K562 (cell line): ENCODE results near the gene PANK2. TPM values are rescaled to one million over a fixed set of nuclear protein-coding genes. Genes with fewer than 3 reads are reported as not detected.

Experiments
- FUS ChIP-seq: fragments of 200-400 bp; formaldehyde crosslinking; optimal IDR thresholded peaks from 2 replicates; pipeline ENCODE3; 2017; ENCODE audit warnings: low read depth, low read length
- GATA2 ChIP-seq: sonication (generic); formaldehyde crosslinking; IDR thresholded peaks from 2 replicates; pipeline ENCODE4 v1.4.0; 2020; ENCODE audit warnings: mild to moderate bottlenecking, missing genetic modification reagents
- HMGN3 ChIP-seq: IDR thresholded peaks from 2 replicates; pipeline ENCODE4 v1.6.1; 2011; ENCODE audit warnings: borderline replicate concordance, low read depth, mild to moderate bottlenecking, mixed read lengths, low read length; ENCODE audit not compliant: insufficient read length; ENCODE audit errors: extremely low read depth
- KAT7 ChIP-seq: sonication (generic); formaldehyde crosslinking; IDR thresholded peaks from 2 replicates; pipeline ENCODE4 v1.8.0; 2022; ENCODE audit warnings: missing genetic modification reagents, mild to moderate bottlenecking, borderline replicate concordance
- MECOM ChIP-seq: fragments of 250-450 bp; sonication (Bioruptor Pico); IDR thresholded peaks from 2 replicates; pipeline ENCODE4 v1.8.0; 2022; ENCODE audit warnings: inconsistent platforms
- RBFOX2 ChIP-seq: fragments of 200-400 bp; formaldehyde crosslinking; IDR thresholded peaks from 2 replicates; pipeline ENCODE4 v1.6.1; 2017; ENCODE audit warnings: low read depth, mild to moderate bottlenecking, low read length, moderate library complexity
- RFX7 ChIP-seq: fragments of 250-450 bp; sonication (Bioruptor Pico); IDR thresholded peaks from 2 replicates; pipeline ENCODE4 v1.5.1; 2021; ENCODE audit warnings: mild to moderate bottlenecking
- SMARCA4 ChIP-seq: fragments of 450-650 bp; IDR thresholded peaks from 2 replicates; pipeline ENCODE4 v1.6.1; 2016
- SMARCE1 ChIP-seq: fragments of 450-650 bp; IDR thresholded peaks from 2 replicates; pipeline ENCODE4 v1.7.1; 2016; ENCODE audit warnings: mild to moderate bottlenecking
- ZBTB17 ChIP-seq: fragments of 450-650 bp; formaldehyde crosslinking; IDR thresholded peaks from 2 replicates; pipeline ENCODE4 v1.4.0; 2020; ENCODE audit warnings: mild to moderate bottlenecking
- ZBTB8A ChIP-seq: fragments of 450-650 bp; IDR thresholded peaks from 2 replicates; pipeline ENCODE4 v1.6.1; 2018; ENCODE audit warnings: mild to moderate bottlenecking, moderate library complexity; ENCODE audit not compliant: partially characterized antibody
- ZNF699 ChIP-seq: fragments of 250-450 bp; sonication (Bioruptor Pico); IDR thresholded peaks from 2 replicates; pipeline ENCODE4 v1.8.0; 2021; ENCODE audit warnings: mild to moderate bottlenecking, moderate library complexity; ENCODE audit not compliant: insufficient replicate concordance
- polyA plus RNA-seq, 8 experiments: library from polyadenylated mRNA; depleted of rRNA in 4 of 8; stranded (reverse) in 5 of 8; unstranded in 3 of 8; fragments of >200 nt; fragmentation: Nextera tagmentation in 2 of 8; fragmentation: Illumina TruSeq in 1 of 8; extraction: Ambion mirVana in 2 of 8; extraction: Trizol in 1 of 8; gene quantifications; 2 replicates each; pipeline versions ENCODE4 v1.2.1 to v1.2.3, GENCODE V29; 2011 to 2014; ENCODE audit warnings: inconsistent platforms in 1 of 8, missing spikeins in 1 of 8
- total RNA-seq, 7 experiments: library from RNA; depleted of rRNA in 6 of 7; stranded (reverse); fragments of >200 nt in 6 of 7; fragmentation: Illumina TruSeq in 2 of 7; extraction: Trizol in 2 of 7; gene quantifications; 2 replicates each; pipeline versions ENCODE4 v1.2.1 to v1.2.3, GENCODE V29; 2011 to 2021; ENCODE audit warnings: low replicate concordance in 1 of 7
- TF ChIP-seq, protein P1 (sequence below), 2 experiments: fragments of 450-650 bp in 1 of 2; sonication (generic) in 1 of 2; formaldehyde crosslinking in 1 of 2; IDR thresholded peaks in 1 of 2; conservative IDR thresholded peaks in 1 of 2; 2 replicates each; pipeline versions ENCODE4 v1.6.1 to v1.8.1; 2016 to 2023; ENCODE audit warnings: mild to moderate bottlenecking in 2 of 2, moderate library complexity in 2 of 2, inconsistent platforms in 1 of 2, missing genetic modification reagents in 1 of 2
- TF ChIP-seq, protein P2 (sequence below): fragments of 250-450 bp; sonication (Bioruptor Pico); IDR thresholded peaks from 2 replicates; pipeline ENCODE4 v1.5.0; 2021
- TF ChIP-seq, protein P3 (sequence below): fragments of 250-450 bp; sonication (Bioruptor Pico); IDR thresholded peaks from 2 replicates; pipeline ENCODE4 v1.8.0; 2022; ENCODE audit warnings: moderate library complexity, mild to moderate bottlenecking, inconsistent platforms
- TF ChIP-seq, protein P4 (sequence below): fragments of 450-650 bp; IDR thresholded peaks from 2 replicates; pipeline ENCODE4 v1.6.1; 2016; ENCODE audit warnings: borderline replicate concordance
- TF ChIP-seq, protein P5 (sequence below), 2 experiments: fragments of 450-650 bp; IDR thresholded peaks; 2 replicates each; pipeline ENCODE4 v1.6.1; 2016
- TF ChIP-seq, protein P6 (sequence below): fragments of 450-650 bp; IDR thresholded peaks from one replicate; pipeline ENCODE4 v1.6.1; 2018; ENCODE audit warnings: mild to moderate bottlenecking, moderate library complexity; ENCODE audit not compliant: partially characterized antibody
- TF ChIP-seq, protein P7 (sequence below): fragments of 200-400 bp; formaldehyde crosslinking; IDR thresholded peaks from 2 replicates; pipeline ENCODE4 v1.6.1; 2017; ENCODE audit warnings: mild to moderate bottlenecking, low read depth, low read length, moderate library complexity

The PANK2 gene
- total and polyA plus RNA-seq, 9 of the 15 experiments (the other 6 are each of a cell fraction or from before 2014, with no cell fraction given), result 14.9 to 43.5 (median 31.4) TPM

DNA sequence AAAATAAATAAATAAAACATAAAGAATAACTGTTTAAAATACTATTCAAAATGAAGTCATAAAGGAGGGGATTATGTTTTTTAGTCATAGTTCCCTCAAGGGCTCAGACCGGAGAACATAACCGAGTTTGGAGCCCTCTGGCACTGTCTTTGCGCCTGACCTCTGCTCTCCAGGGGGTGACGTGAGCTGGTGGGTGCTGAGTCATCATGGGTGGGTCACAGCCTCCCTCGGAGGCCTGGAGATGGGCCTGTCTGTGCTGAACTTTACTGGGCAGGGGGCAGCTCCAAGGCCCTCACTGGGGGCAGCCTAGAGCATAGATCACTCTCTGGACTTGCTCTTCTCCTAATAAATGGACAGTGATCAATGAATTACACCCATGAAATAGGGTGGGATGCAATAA is 45.7 kb upstream of the PANK2 start (continued):
- TF ChIP-seq, protein P1, sequence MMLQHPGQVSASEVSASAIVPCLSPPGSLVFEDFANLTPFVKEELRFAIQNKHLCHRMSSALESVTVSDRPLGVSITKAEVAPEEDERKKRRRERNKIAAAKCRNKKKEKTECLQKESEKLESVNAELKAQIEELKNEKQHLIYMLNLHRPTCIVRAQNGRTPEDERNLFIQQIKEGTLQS (IDR thresholded peaks at IDR 0.05), result peak; percentile 95
- TF ChIP-seq, protein P1 (CRISPR knock-in tag; conservative IDR thresholded peaks at IDR 0.05), result no peak
- TF ChIP-seq SMARCA4, result peak; percentile 61
- TF ChIP-seq KAT7 (CRISPR knock-in tag), result no peak
- TF ChIP-seq GATA2 (CRISPR knock-in tag), result no peak
- TF ChIP-seq, protein P2, sequence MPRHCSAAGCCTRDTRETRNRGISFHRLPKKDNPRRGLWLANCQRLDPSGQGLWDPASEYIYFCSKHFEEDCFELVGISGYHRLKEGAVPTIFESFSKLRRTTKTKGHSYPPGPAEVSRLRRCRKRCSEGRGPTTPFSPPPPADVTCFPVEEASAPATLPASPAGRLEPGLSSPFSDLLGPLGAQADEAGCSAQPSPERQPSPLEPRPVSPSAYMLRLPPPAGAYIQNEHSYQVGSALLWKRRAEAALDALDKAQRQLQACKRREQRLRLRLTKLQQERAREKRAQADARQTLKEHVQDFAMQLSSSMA (CRISPR knock-in tag), result no peak
- TF ChIP-seq FUS, result no peak
- TF ChIP-seq, protein P3, sequence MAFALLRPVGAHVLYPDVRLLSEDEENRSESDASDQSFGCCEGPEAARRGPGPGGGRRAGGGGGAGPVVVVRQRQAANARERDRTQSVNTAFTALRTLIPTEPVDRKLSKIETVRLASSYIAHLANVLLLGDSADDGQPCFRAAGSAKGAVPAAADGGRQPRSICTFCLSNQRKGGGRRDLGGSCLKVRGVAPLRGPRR (CRISPR knock-in tag), result no peak
- TF ChIP-seq RBFOX2, result 0 out of 2 replicates have a peak, but pooled peaks have one; percentile 35
- no peak for TF ChIP-seq ZBTB8A
- TF ChIP-seq ZBTB17, result no peak
- TF ChIP-seq SMARCE1, result peak; percentile 55; the same call in 1 of the 2 replicates
- TF ChIP-seq, protein P4, sequence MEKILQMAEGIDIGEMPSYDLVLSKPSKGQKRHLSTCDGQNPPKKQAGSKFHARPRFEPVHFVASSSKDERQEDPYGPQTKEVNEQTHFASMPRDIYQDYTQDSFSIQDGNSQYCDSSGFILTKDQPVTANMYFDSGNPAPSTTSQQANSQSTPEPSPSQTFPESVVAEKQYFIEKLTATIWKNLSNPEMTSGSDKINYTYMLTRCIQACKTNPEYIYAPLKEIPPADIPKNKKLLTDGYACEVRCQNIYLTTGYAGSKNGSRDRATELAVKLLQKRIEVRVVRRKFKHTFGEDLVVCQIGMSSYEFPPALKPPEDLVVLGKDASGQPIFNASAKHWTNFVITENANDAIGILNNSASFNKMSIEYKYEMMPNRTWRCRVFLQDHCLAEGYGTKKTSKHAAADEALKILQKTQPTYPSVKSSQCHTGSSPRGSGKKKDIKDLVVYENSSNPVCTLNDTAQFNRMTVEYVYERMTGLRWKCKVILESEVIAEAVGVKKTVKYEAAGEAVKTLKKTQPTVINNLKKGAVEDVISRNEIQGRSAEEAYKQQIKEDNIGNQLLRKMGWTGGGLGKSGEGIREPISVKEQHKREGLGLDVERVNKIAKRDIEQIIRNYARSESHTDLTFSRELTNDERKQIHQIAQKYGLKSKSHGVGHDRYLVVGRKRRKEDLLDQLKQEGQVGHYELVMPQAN, result no peak
- no peak for TF ChIP-seq MECOM (CRISPR knock-in tag)
- TF ChIP-seq, protein P5, sequence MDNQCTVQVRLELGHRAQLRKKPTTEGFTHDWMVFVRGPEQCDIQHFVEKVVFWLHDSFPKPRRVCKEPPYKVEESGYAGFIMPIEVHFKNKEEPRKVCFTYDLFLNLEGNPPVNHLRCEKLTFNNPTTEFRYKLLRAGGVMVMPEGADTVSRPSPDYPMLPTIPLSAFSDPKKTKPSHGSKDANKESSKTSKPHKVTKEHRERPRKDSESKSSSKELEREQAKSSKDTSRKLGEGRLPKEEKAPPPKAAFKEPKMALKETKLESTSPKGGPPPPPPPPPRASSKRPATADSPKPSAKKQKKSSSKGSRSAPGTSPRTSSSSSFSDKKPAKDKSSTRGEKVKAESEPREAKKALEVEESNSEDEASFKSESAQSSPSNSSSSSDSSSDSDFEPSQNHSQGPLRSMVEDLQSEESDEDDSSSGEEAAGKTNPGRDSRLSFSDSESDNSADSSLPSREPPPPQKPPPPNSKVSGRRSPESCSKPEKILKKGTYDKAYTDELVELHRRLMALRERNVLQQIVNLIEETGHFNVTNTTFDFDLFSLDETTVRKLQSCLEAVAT (IDR thresholded peaks at IDR 0.05), result no peak
- TF ChIP-seq, protein P6, sequence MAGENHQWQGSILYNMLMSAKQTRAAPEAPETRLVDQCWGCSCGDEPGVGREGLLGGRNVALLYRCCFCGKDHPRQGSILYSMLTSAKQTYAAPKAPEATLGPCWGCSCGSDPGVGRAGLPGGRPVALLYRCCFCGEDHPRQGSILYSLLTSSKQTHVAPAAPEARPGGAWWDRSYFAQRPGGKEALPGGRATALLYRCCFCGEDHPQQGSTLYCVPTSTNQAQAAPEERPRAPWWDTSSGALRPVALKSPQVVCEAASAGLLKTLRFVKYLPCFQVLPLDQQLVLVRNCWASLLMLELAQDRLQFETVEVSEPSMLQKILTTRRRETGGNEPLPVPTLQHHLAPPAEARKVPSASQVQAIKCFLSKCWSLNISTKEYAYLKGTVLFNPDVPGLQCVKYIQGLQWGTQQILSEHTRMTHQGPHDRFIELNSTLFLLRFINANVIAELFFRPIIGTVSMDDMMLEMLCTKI, result no peak
- TF ChIP-seq, protein P7, sequence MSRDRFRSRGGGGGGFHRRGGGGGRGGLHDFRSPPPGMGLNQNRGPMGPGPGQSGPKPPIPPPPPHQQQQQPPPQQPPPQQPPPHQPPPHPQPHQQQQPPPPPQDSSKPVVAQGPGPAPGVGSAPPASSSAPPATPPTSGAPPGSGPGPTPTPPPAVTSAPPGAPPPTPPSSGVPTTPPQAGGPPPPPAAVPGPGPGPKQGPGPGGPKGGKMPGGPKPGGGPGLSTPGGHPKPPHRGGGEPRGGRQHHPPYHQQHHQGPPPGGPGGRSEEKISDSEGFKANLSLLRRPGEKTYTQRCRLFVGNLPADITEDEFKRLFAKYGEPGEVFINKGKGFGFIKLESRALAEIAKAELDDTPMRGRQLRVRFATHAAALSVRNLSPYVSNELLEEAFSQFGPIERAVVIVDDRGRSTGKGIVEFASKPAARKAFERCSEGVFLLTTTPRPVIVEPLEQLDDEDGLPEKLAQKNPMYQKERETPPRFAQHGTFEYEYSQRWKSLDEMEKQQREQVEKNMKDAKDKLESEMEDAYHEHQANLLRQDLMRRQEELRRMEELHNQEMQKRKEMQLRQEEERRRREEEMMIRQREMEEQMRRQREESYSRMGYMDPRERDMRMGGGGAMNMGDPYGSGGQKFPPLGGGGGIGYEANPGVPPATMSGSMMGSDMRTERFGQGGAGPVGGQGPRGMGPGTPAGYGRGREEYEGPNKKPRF, result no peak
- no peak for TF ChIP-seq RFX7 (CRISPR knock-in tag)
- TF ChIP-seq HMGN3, result no peak
- no peak for TF ChIP-seq ZNF699
